ENCODE results near the gene CCDC183. TPM values are rescaled to one million over a fixed set of nuclear protein-coding genes. Genes with fewer than 3 reads are reported as not detected.
A peak's percentile ranks its signal among the peaks of the same experiment; 100 is the strongest.

Gene CCDC183
- total RNA-seq, 2 donors from 2014 or later, result 2.4 to 20.0 TPM

DNA sequence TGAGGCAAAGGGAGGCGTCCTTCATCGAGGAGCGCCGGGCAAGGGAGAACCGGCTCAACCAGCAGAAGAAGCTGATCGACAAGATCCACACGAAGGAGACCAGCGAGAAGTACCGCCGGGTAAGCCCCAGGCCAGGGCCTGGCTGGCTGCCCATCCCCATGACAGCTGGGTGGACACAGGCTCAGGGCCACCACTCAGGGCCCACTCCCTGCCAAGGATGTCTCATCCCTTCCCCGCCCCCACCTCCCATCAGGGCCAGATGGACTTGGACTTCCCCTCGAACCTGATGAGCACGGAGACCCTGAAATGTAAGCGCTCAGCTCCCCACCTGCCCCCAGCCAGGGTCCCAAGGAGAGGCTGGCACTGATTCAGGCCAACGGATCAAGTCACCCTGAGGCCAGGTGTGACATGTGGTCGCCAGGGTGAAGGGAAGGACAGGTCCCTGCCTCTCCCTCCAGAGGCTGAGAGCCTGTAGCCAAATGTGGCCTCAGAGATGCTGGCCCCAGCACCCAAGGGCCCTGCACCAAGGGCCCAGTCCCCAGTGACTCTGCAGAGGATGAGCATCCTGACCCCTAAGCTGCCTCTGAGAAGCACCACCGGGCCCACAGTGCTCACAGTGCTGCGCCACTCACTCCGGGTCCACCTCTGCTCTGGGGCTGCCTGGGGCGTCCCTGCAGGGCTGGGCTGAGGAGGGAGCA, 8.5 kb downstream of the CCDC183 start:
- no peaks in the 10 kb centered on the region for H3K36me3 ChIP-seq
- intact Hi-C loops (cut with DNase I), result no loop called here
- no peaks in the 10 kb centered on the region for H3K9me3 ChIP-seq
- no peak overlapping the region for H3K27ac ChIP-seq
- no peak overlapping the region for H3K4me3 ChIP-seq
- no peak for DNase-seq
- TF ChIP-seq, protein P1, sequence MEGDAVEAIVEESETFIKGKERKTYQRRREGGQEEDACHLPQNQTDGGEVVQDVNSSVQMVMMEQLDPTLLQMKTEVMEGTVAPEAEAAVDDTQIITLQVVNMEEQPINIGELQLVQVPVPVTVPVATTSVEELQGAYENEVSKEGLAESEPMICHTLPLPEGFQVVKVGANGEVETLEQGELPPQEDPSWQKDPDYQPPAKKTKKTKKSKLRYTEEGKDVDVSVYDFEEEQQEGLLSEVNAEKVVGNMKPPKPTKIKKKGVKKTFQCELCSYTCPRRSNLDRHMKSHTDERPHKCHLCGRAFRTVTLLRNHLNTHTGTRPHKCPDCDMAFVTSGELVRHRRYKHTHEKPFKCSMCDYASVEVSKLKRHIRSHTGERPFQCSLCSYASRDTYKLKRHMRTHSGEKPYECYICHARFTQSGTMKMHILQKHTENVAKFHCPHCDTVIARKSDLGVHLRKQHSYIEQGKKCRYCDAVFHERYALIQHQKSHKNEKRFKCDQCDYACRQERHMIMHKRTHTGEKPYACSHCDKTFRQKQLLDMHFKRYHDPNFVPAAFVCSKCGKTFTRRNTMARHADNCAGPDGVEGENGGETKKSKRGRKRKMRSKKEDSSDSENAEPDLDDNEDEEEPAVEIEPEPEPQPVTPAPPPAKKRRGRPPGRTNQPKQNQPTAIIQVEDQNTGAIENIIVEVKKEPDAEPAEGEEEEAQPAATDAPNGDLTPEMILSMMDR (IDR thresholded peaks at IDR 0.05), result no peak
- peaks cover 15% of the 10 kb centered on the region for H3K4me1 ChIP-seq
- H3K27me3 ChIP-seq, result no peaks in the 10 kb centered on the region
- H3K9ac ChIP-seq (ENCODE audit: low read depth in 2 of 2, low read length in 2 of 2), result no peak overlapping the region

DNA sequence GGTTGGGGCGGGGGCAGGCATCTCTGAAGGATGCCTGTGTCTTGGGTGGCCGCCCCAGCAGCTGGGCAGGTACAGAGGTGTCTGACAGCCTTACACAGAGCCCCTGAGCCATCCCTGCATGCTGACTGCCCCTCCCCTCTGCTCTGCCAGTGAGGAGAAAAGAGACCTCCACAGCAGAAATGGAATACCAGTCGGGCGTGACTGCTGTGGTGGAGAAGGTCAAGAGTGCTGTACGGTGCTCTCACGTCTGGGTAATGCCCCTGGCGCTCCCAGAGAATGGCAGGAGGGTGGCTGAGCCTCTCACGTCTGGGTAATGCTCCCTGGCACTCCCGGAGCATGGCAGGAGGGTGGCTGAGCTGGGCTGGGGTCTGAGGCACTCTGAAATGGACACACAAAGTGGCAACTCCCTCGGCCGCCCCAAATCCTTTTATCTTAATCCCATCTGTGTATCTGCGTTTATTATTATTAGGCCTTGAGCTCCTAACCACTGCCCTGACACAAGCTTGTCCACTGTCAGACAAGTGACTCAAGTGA, 9.1 kb downstream of the CCDC183 start:
- Histone ChIP-seq H3K4me1 (peaks cover 21% of the 10 kb centered on the region), H3K36me3 (no peaks in the 10 kb centered on the region), H3K27me3 (no peaks in the 10 kb centered on the region), H3K9ac (ENCODE audit: low read depth in 2 of 2, low read length in 2 of 2) (no peak overlapping the region), H3K9me3 (no peaks in the 10 kb centered on the region), H3K4me3 (no peak overlapping the region), H3K27ac (no peak overlapping the region)
- no peak for DNase-seq
- TF ChIP-seq, protein P1 (IDR thresholded peaks at IDR 0.05), result no peak
- intact Hi-C loops (cut with DNase I), result no loop called here

DNA sequence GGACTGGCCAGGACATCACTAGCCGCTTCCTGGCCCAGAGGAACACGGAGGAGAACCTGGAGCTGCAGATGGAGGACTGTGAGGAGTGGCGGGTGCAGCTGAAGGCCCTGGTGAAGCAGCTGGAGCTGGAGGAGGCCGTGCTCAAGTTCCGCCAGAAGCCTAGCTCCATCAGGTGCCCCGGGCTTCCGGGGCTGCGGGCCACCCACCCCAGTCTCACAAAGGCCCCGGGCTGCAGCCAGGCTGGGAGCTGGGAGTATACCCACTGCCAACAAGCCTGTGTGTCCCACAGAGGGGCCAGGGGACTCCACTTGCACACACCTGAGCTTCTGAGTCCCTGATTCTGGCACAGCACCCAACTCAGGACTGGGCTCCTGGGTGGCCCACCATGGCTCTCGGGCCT, 9.9 kb downstream of the CCDC183 start:
- H3K4me3 ChIP-seq, result no peak overlapping the region
- no peaks in the 10 kb centered on the region for H3K36me3 ChIP-seq
- intact Hi-C loops (cut with DNase I), result no loop called here
- H3K9me3 ChIP-seq, result no peaks in the 10 kb centered on the region
- peaks cover 16% of the 10 kb centered on the region for H3K4me1 ChIP-seq
- TF ChIP-seq, protein P1 (IDR thresholded peaks at IDR 0.05), result no peak
- peak overlapping the region; percentile 34 to 84 for H3K9ac ChIP-seq (ENCODE audit: low read depth in 2 of 2, low read length in 2 of 2)
- H3K27me3 ChIP-seq, result no peaks in the 10 kb centered on the region
- H3K27ac ChIP-seq, result no peak overlapping the region
- DNase-seq, result no peak

DNA sequence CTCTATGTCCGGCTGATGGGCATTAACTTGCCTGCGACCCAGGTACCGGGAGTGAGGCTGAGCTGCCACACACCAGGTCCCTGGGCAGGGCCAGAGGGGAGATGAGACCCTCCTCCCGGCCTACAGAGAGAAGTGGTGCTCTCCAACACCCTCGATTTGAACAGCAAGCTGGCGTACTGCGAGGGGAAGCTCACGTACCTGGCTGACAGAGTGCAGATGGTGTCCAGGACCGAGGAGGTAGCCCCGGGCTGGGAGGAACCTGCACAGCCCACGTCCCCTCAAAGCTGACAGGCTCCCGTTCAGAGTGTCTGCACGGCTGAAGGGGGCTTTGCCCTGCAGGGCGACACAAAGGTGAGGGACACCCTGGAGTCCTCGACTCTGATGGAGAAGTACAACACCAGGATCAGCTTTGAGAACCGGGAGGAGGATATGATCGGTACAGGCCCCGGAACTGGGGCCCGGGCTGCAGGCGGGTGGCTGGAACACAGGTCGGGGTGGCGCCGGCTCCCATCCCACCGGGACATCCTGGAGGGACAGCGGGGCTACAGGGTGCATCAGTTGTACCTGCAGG, 10.6 kb downstream of the CCDC183 start:
- peaks cover 16% of the 10 kb centered on the region for H3K4me1 ChIP-seq

DNA sequence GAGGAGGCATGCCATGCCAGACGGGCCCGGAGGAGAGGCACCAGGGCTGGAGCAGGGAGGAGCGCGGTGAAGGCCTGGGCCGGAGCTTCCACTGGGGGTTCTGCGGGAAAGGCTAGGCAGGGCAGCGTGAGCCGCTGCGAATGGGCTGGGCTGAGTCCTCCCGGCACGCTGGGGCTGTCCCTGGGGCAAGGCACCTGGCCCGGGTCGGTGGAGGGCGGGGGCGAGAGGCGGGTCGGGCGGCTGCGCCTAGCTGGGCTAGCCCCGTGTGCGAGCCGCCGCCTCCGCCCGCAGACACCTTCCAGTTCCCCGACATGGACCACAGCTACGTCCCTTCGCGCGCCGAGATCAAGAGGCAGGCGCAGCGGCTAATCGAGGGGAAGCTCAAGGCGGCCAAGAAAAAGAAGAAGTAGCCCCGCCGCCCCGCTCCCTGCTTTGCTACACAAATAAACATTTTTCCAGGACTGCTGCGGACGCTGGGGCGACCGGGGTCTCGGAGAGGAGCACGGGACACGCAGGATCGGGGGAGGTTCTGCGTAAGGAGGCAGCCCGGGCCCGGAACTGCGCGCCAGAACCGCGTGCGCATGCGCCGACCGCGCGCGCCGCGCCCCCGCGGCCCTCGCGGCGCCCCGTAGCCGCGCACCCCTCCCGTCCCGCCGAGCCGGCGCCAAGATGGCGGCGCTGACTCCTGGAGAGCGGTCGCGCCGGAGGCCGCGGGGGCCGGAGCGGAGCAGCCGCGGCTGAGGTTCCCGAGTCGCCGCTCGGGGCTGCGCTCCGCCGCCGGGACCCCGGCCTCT, 11.3 kb downstream of the CCDC183 start, which contains the start of gene RABL6:
Gene RABL6 (plus strand): TSS at position 668 of the 794 bp plus-strand sequence. CDS start 249 bp downstream, outside the sequence.
- Histone ChIP-seq H3K36me3 (no peaks in the 10 kb centered on the region), H3K4me1 (peaks cover 16% of the 10 kb centered on the region), H3K4me3 (peak within 1 kb of the TSS; percentile 88), H3K27ac (peak within 1 kb of the TSS; percentile 95), H3K9ac (ENCODE audit: low read depth in 2 of 2, low read length in 2 of 2) (peak within 1 kb of the TSS; percentile 85 to 91), H3K27me3 (no peaks in the 10 kb centered on the region), H3K9me3 (no peaks in the 10 kb centered on the region)
- peak; percentile 76 for DNase-seq
- TF ChIP-seq, protein P1 (IDR thresholded peaks at IDR 0.05), result no peak
- intact Hi-C loops (cut with DNase I), result no loop called here

More for the DNA sequence above, 10.6 kb downstream of the CCDC183 start:
- TF ChIP-seq, protein P1 (IDR thresholded peaks at IDR 0.05), result no peak
- Histone ChIP-seq H3K4me3 (peak overlapping the region; percentile 88), H3K9me3 (no peaks in the 10 kb centered on the region), H3K27me3 (no peaks in the 10 kb centered on the region), H3K27ac (peak overlapping the region; percentile 95), H3K9ac (ENCODE audit: low read depth in 2 of 2, low read length in 2 of 2) (peak overlapping the region; percentile 84 to 85), H3K36me3 (no peaks in the 10 kb centered on the region)
- intact Hi-C loops (cut with DNase I), result no loop called here
- no peak for DNase-seq

Data from colonic mucosa (tissue), 4 donors.